NCI-H2196 treated with DMSO at 0.1 percent for 48 hours (cell line): Measurements from ENCODE around the gene HPSE2.
"Not testable (repeated sequence)": the region's sequence is repeated elsewhere in the genome, so short reads cannot be mapped to it uniquely, and the experiment has no call there.

Experiments
- DNase-seq: peaks from one replicate; lab custom pipeline; 2025; ENCODE audit not compliant: unreplicated experiment; lab: John Stamatoyannopoulos, UW

HPSE2 gene

DNA sequence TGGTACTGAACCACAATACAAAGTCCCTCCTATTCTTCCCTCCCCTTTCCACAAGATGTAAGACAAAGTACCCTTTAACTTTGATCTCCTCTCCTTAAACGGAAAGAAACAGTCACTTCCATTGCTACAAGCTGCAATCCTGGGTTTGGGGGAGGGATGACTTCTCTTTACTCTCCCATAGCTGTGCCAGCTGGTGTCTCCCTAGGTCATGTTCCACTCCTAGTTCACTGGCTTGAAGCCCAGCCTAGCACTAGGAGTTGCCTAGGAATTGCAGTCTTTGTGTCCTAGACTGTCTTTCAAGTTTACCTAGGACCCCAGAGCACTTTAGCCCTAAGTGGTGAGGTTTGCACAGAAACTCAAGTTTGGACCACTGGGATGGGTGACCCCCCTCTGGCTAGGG lies 311.1 kb downstream of the HPSE2 start:
- DNase-seq = peak; percentile 18

GRCh38 chr10:98921316-98921715 lies 314.3 kb downstream of the HPSE2 start:
- DNase-seq = no peak

DNA sequence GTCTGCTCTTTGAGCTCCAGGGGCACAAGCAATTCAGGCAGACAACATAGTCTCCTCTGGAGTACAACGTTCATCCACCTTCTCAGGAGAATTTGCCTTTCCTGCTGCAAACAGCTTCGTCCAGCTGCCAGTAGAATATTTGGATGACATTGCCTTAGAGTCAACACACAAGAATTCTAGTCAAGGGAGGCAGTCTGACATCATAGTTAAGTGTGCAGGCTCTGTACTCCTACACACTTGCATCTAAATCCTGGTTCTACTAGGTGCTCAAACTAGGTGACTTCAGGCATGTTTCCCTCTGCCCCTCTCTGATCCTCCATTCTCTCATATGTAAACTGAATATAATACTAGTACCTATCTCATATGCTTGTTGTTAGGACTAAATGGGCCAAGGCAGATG lies 314.8 kb downstream of the HPSE2 start:
- no peak for DNase-seq

GRCh38 chr10:98920360-98920759 lies 315.3 kb downstream of the HPSE2 start:
- no peak for DNase-seq

- no peak for DNase-seq
Observed at GRCh38 chr10:98919899-98920298, 315.8 kb downstream of the HPSE2 start.

- no peak for DNase-seq
Observed at GRCh38 chr10:98917828-98918227, 317.8 kb downstream of the HPSE2 start.

GRCh38 chr10:98916526-98917125 lies 319.0 kb downstream of the HPSE2 start:
- DNase-seq = no peak

GRCh38 chr10:98915911-98916310 lies 319.7 kb downstream of the HPSE2 start:
- no peak for DNase-seq

DNA sequence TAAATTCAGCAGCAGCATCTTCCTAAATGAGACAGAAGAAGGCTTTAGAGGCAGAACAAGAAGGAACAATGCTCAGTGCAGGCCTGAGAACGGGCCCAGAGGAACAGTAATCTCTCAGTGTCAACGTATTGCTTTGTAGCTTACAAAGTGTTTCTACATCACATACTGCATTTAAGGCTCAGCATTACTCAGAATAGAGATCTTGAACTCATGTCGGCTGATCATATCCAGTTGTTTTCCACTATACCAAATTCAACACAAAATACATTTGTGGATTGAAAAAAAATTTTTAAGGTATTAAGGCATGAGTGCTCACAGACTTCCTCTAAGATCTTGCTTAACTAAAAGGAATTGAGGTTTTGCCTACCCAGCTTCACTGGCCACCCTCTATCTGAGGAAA lies 325.1 kb downstream of the HPSE2 start:
- no peak for DNase-seq

GRCh38 chr10:98910048-98910447 lies 325.6 kb downstream of the HPSE2 start:
- no peak for DNase-seq

DNA sequence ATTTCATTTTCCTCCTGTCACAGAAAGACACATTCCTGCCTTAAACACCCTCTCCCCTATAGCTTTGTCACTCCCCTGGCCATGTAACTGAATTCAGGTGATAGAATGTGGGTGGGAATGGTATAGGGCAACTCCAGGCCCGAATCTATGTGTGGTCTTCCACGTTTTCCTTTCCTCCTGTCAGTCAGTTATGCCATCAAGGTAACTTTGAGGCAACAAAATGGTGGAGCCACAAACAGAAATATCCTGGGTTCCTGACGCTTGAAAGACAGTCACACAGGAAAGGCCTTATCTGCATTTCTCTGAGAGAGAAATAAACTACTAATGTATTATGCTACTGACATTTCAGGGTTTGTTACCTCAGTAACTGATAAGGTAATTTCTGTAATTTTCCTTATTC lies 326.8 kb downstream of the HPSE2 start:
- DNase-seq = no peak

DNA sequence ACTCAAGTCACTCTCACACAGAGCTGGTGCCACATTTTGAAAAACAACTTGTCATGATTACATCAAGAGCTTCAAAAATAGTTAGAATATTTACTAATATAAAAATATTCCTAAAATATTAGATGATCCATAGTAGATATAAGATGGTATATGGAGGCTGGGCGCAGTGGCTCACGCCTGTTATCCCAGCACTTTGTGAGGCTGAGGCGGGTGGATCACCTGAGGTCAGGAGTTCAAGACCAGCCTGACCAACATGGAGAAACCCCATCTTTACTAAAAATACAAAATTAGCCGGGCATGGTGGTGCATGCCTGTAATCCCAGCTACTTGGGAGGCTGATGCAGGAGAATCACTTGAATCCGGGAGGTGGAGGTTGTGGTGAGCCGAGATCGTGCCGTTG lies 327.4 kb downstream of the HPSE2 start:
- DNase-seq = not testable (repeated sequence)

DNA sequence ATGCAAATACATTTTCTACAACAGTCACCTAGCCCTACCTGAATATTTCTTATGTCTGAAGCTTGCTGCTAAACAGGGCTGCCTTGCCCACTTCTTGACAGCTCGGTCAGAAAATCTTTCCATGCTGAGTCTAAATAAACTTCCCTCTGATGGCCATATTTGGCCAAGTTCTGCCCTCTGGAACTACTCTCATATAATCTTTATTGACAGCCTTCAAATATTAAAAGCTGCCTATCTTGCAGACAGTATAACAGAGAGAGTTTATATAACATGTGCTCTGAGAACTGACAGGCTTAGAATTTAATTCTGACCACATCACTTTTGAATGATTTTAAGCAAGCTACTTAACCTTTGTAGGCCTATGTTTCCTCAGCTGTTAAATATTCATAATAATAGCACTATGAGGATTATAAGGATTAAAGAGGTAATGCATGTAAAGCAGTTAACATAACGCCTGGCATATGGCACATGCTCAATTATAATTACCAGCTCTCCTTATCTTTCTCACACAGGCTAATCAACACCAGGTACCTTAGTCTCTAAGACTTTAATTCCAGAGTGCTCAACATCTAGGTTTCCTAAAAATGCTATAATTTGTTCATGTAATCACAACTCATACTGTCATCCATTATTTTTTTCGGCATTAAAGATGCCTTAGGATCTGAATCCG lies 334.1 kb downstream of the HPSE2 start:
- no peak for DNase-seq

DNA sequence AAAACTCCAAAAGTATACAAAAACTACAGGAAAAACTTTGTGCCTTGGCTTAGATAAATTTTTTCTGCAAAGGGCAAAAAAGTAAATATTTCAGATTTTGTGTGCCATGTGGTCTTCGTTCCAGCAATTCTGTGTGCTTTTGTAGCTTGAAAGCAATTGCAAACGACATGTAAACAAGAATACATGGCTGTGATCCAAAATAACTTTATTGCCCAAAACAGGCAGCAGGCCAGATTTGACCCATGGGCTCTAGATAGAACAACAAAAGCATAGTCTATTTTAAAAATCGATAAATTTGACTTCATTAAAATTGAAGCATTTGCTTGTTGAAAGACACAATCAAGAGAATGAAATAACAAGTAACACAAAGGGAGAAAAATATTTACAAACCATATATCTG lies 336.6 kb downstream of the HPSE2 start:
- DNase-seq = no peak

DNA sequence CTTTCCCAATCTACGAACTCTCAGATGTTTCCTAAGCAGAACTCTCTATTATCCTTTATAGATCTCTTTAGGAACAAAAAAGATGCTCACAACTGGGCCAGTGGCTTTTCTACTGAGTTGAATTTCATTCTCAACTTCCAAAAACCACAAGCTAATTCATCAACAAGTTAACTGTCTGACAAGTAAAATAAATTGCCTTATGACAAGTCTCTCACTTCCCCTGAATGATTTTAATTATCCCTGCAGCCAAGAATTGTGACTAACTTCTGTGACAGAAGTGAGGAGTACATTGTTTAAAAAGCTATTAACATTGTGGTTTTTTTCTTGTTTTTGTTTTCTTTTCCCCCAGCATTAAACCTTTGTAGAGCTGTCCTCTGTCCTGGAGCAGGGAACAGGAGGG lies 343.1 kb downstream of the HPSE2 start:
- no peak for DNase-seq

GRCh38 chr10:98886686-98887085 lies 349.0 kb downstream of the HPSE2 start:
- DNase-seq = no peak

DNA sequence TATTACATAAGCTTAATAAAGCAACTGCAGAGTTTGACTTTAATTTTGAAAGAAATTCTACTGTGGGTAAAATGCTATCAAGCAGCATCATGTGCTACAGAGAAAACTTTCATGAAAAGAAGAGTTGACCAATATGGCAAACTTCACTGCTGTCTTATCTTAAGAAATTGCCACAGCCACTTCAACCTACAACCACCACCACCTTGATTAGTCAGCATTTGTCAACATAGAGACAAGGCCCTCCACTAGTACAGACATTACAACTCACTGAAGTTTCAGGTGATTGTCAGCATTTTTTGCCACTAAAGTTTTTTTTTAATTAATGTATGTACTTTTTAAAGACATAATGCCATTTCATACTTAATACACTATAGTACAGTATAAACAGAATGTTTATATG lies 350.3 kb downstream of the HPSE2 start:
- DNase-seq = no peak

DNA sequence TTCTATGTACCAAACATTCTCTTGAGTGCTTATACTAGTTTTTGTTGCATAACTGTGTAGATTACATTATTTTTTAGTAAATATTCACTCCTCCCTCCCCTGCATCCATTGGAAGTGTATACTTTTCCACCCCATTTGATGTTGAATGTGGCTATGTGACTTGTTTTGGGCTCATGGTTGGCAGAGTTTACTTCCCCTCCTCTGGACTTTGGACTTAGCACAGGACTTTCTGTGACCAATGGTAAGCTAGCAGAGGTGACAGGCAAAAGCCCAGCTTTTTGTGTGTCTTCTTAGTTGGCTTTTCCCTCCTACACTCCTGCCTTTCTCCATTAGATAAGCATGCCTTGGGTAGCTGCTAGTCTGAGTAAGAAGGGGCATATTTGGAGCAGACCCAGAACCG lies 353.9 kb downstream of the HPSE2 start:
- DNase-seq = no peak

GRCh38 chr10:98880971-98881370 lies 354.7 kb downstream of the HPSE2 start:
- no peak for DNase-seq

DNA sequence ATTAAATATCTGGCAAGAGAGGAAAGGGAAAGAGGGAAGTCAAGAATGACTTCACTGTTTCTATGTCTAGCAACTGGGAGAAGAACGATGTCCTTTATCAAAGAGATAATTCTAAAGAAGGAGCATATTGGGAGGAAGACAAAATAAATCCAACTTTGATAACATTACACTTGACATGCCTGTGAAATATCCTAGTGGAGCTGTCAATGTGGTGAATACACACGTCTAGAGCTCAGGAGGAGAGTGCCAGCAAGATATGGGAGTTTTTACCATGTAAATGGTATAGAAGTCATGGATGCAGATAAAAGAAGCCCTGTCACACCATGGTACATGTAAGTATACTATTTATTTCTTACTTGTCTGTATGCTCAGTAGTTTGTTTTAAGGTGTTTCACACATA lies 356.7 kb downstream of the HPSE2 start:
- DNase-seq = no peak

DNA sequence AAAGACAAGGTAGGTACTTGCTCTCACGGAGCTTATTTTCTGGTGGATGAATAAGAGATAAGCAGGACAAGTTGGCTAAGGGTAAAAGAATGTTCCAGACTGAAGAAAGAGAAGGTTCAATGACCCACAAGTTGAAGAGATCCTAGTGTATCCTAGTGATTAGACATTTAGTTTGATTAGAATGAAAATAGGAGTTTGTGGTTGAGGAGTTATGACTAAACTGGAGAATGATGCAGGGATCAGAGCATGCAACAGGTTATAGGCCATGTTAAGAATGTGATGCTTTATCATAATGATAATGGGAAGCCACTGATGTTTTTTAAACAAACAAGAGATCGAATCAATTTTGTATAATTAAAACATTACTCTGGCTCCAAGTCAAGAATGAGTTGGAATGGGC lies 357.2 kb downstream of the HPSE2 start:
- no peak for DNase-seq

DNA sequence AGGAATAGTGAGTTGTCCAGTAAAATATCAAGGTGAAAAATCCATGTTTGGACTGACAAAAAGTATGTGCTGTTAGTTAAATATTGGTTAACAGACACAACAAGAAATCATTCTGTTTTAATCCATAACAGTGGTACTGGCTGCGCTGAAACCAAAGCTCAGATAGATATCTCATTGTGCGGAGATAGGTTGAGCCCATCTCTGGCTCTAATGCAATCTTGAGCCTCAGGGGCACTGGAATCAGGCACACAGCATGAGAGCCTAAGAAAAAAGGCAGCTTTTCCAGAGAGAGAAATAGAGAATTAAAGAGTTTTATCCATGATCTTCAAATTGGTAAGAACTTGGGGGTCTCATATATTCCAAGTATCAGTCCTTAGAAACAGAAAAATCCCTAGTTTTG lies 373.7 kb downstream of the HPSE2 start:
- DNase-seq = no peak

DNA sequence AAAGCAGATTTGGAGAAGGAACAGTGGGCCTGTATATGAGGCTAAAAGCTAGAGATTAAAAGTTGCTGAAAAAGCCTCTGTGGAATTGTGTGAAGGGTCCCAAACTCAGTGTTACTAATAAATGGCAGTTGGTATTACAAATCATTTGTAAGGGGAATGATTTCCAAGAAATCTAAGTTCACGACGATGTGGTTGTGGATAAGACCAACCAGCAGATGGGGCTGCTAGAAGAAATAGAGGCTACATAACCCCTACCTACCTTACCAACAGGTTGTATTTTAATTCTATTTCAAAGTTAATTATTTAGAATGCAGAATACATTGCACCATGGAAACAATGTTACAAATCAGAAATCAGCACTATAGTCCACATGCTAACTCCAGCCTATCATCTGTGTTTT lies 377.1 kb downstream of the HPSE2 start:
- no peak for DNase-seq
